B cell (primary cell): ENCODE data around the gene PCDH9. TPM values are rescaled to one million over a fixed set of nuclear protein-coding genes. Genes with fewer than 3 reads are reported as not detected.

Experiments
- ATAC-seq: fragments of 200-7000 bp; cut with Tn5 transposase; one replicate; pipeline ENCODE4 v1.10.0; 2021; ENCODE audit warnings: low read depth, mild to moderate bottlenecking, moderate number of reproducible peaks, moderate library complexity
- CTCF ChIA-PET: fragments of 350-600 bp; sonication (Branson Sonifier 250); formaldehyde crosslinking; loops from one replicate; lab custom pipeline; 2021; ENCODE audit warnings: antibody characterized with exemption, inconsistent platforms; lab: Charles Lee
- POLR2A ChIA-PET: fragments of 350-600 bp; sonication (Branson Sonifier 250); formaldehyde crosslinking; loops from one replicate; lab custom pipeline; 2021; ENCODE audit warnings: antibody characterized with exemption; lab: Charles Lee
- DNase-seq: peaks from one replicate; pipeline ENCODE4 v3.0.0; 2013
- H2AFZ ChIP-seq: 2 replicates; pipeline ENCODE4 v1.6.1; 2012; ENCODE audit warnings: mild to moderate bottlenecking, low read depth, low read length; ENCODE audit not compliant: insufficient read depth, poor library complexity, severe bottlenecking
- H3K27ac ChIP-seq, 2 donors: 1 replicate in 1 of 2; 2 replicates in 1 of 2; pipeline ENCODE4 v1.5.1; 2012 to 2013; ENCODE audit warnings: low read length in 2 of 2, mild to moderate bottlenecking in 2 of 2, moderate library complexity in 1 of 2
- H3K27me3 ChIP-seq, 4 experiments: fragments of 200-600 bp in 1 of 4; sonication (generic) in 1 of 4; replicated peaks in 1 of 4; 1 replicate in 2 of 4; 2 replicates in 2 of 4; pipeline versions ENCODE4 v1.6.1 to v1.7.0; 2013 to 2016; ENCODE audit warnings: low read length in 3 of 4, mild to moderate bottlenecking in 2 of 4, mixed read lengths in 1 of 4, moderate library complexity in 1 of 4; ENCODE audit not compliant: insufficient read depth in 4 of 4, control insufficient read depth in 3 of 4; ENCODE audit errors: control extremely low read depth in 1 of 4
- H3K36me3 ChIP-seq, 2 experiments: replicated peaks in 1 of 2; 1 replicate in 1 of 2; 2 replicates in 1 of 2; pipeline versions ENCODE4 v1.6.1 to v1.7.1; 2013; ENCODE audit warnings: low read length in 1 of 2; ENCODE audit not compliant: insufficient read depth in 2 of 2, control insufficient read depth in 1 of 2; ENCODE audit errors: control extremely low read depth in 1 of 2, extremely low read depth in 1 of 2
- H3K4me1 ChIP-seq, 2 donors: fragments of 200-600 bp in 1 of 2; sonication (generic) in 1 of 2; 1 replicate in 1 of 2; 2 replicates in 1 of 2; pipeline versions ENCODE4 v1.5.1 to v1.6.1; 2013 to 2017; ENCODE audit warnings: low read length in 2 of 2; ENCODE audit not compliant: control insufficient read depth in 2 of 2, insufficient read depth in 2 of 2
- H3K4me2 ChIP-seq: replicated peaks from 2 replicates; pipeline ENCODE3; 2012; ENCODE audit warnings: mild to moderate bottlenecking, low read depth, low read length; ENCODE audit not compliant: poor library complexity, severe bottlenecking
- H3K4me3 ChIP-seq, 5 experiments: fragments of 200-600 bp in 1 of 5; sonication (generic) in 1 of 5; 1 replicate in 3 of 5; 2 replicates in 2 of 5; pipeline versions ENCODE4 v1.5.1 to v1.7.0; 2011 to 2016; ENCODE audit warnings: low read length in 4 of 5, mild to moderate bottlenecking in 4 of 5, low read depth in 2 of 5, control low read depth in 1 of 5, moderate library complexity in 1 of 5; ENCODE audit not compliant: insufficient read depth in 1 of 5; ENCODE audit errors: control extremely low read depth in 1 of 5, extremely low read depth in 1 of 5
- H3K79me2 ChIP-seq: fragments of 200-600 bp; sonication (generic); one replicate; pipeline ENCODE4 v1.6.0; 2016; ENCODE audit warnings: low read length; ENCODE audit not compliant: control insufficient read depth, insufficient read depth
- H3K9ac ChIP-seq: fragments of 200-600 bp; sonication (generic); 2 replicates; pipeline ENCODE4 v1.6.1; 2017; ENCODE audit warnings: mild to moderate bottlenecking, low read length, moderate library complexity
- H3K9me3 ChIP-seq, 3 donors: one replicate each; pipeline versions ENCODE4 v1.6.1 to v1.7.1; 2013; ENCODE audit warnings: low read length in 2 of 3; ENCODE audit not compliant: control insufficient read depth in 2 of 3, insufficient read depth in 1 of 3; ENCODE audit errors: control extremely low read depth in 1 of 3
- H4K20me1 ChIP-seq: 2 replicates; pipeline ENCODE4 v1.6.0; 2012; ENCODE audit warnings: mild to moderate bottlenecking, low read length; ENCODE audit not compliant: insufficient read depth, control insufficient read depth, poor library complexity, severe bottlenecking
- H3K27ac Mint-ChIP-seq: one replicate; pipeline ENCODE4 v1.8.0; 2021; ENCODE audit warnings: mixed read lengths
- H3K27me3 Mint-ChIP-seq: one replicate; pipeline ENCODE4 v1.8.0; 2021; ENCODE audit warnings: mixed read lengths
- H3K4me1 Mint-ChIP-seq: one replicate; pipeline ENCODE4 v1.8.0; 2021; ENCODE audit warnings: mixed read lengths
- H3K4me3 Mint-ChIP-seq: one replicate; pipeline ENCODE4 v1.8.0; 2021; ENCODE audit warnings: mixed read lengths
- H3K9me3 Mint-ChIP-seq: one replicate; pipeline ENCODE4 v1.8.0; 2022; ENCODE audit warnings: mixed read lengths; ENCODE audit not compliant: insufficient read depth
- EZH2 ChIP-seq: IDR thresholded peaks from 2 replicates; pipeline ENCODE4 v1.6.1; 2012; ENCODE audit warnings: borderline replicate concordance, low read depth, mild to moderate bottlenecking, moderate library complexity, low read length; ENCODE audit not compliant: insufficient read depth, poor library complexity, severe bottlenecking
- WGBS: methylation state at CpG from one replicate; pipeline ENCODE4 v1.1.5; 2013; ENCODE audit warnings: missing lambda C conversion rate; ENCODE audit not compliant: insufficient coverage; 5-methylcytosine and 5-hydroxymethylcytosine counted together
- intact Hi-C: fragments of 100-400 bp; cut with micrococcal nuclease; formaldehyde crosslinking; loops from one replicate; pipeline ENCODE4 v1.10.0; 2022
- polyA plus RNA-seq: library from polyadenylated mRNA; depleted of rRNA; stranded (reverse); fragments of >200 nt; gene quantifications from 2 replicates; pipeline ENCODE4 v1.2.3, GENCODE V29; 2012
- total RNA-seq, 2 donors: library from RNA; stranded (reverse); fragments of 120-200 nt in 1 of 2; gene quantifications; 1 replicate in 1 of 2; 2 replicates in 1 of 2; pipeline versions ENCODE4 v1.2.3 to v1.2.4, GENCODE V29; 2013 to 2022
- TF ChIP-seq, protein P1 (sequence below): fragments of 200-600 bp; IDR thresholded peaks from one replicate; pipeline ENCODE4 v1.8.0; 2022; ENCODE audit warnings: antibody characterized with exemption, mild to moderate bottlenecking

The PCDH9 gene
- total and polyA plus RNA-seq, 2 donors (not counting 1 experiment from before 2014, with no cell fraction given): 13.1 to 21.8 TPM

- no peak overlapping the region for H3K27ac Mint-ChIP-seq
- POLR2A ChIA-PET: no interaction called here
- no peak overlapping the region for H2AFZ ChIP-seq
- H3K9ac ChIP-seq: no peak overlapping the region
- H3K9me3 Mint-ChIP-seq: no peaks in the 10 kb centered on the region
- no peak overlapping the region for H3K27ac ChIP-seq
- no peaks in the 10 kb centered on the region for H3K4me1 Mint-ChIP-seq
- H3K4me2 ChIP-seq: no peak overlapping the region
- no CpG with 5 or more reads among the region's 2 CpGs for WGBS
- no peaks in the 10 kb centered on the region for H3K27me3 Mint-ChIP-seq
- H3K4me3 Mint-ChIP-seq: no peak overlapping the region
- no peaks in the 10 kb centered on the region for H3K9me3 ChIP-seq
- no peaks in the 10 kb centered on the region for H3K36me3 ChIP-seq
- intact Hi-C loops: no loop called here
- no peak for TF ChIP-seq EZH2
- TF ChIP-seq, protein P1, sequence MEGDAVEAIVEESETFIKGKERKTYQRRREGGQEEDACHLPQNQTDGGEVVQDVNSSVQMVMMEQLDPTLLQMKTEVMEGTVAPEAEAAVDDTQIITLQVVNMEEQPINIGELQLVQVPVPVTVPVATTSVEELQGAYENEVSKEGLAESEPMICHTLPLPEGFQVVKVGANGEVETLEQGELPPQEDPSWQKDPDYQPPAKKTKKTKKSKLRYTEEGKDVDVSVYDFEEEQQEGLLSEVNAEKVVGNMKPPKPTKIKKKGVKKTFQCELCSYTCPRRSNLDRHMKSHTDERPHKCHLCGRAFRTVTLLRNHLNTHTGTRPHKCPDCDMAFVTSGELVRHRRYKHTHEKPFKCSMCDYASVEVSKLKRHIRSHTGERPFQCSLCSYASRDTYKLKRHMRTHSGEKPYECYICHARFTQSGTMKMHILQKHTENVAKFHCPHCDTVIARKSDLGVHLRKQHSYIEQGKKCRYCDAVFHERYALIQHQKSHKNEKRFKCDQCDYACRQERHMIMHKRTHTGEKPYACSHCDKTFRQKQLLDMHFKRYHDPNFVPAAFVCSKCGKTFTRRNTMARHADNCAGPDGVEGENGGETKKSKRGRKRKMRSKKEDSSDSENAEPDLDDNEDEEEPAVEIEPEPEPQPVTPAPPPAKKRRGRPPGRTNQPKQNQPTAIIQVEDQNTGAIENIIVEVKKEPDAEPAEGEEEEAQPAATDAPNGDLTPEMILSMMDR: no peak
- no peaks in the 10 kb centered on the region for H4K20me1 ChIP-seq
- ATAC-seq: no peak
- CTCF ChIA-PET: no interaction called here
- H3K4me1 ChIP-seq: no peaks in the 10 kb centered on the region
- DNase-seq: no peak
- no peaks in the 10 kb centered on the region for H3K27me3 ChIP-seq
- H3K4me3 ChIP-seq: no peak overlapping the region
- no peaks in the 10 kb centered on the region for H3K79me2 ChIP-seq
Measured at GRCh38 chr13:67096418-67096817, 133.7 kb downstream of the PCDH9 start.

GRCh38 chr13:67095621-67096020, 134.5 kb downstream of the PCDH9 start:
- Mint-ChIP-seq H3K27ac (no peak overlapping the region), H3K4me1 (peaks cover 3% of the 10 kb centered on the region), H3K4me3 (no peak overlapping the region), H3K9me3 (no peaks in the 10 kb centered on the region), H3K27me3 (no peaks in the 10 kb centered on the region)
- ChIA-PET POLR2A (no interaction called here), CTCF (no interaction called here)
- no peak for DNase-seq
- no CpG with 5 or more reads among the region's 1 CpG for WGBS
- Histone ChIP-seq H3K4me3 (no peak overlapping the region), H3K9ac (no peak overlapping the region), H3K79me2 (no peaks in the 10 kb centered on the region), H3K27ac (no peak overlapping the region), H3K36me3 (no peaks in the 10 kb centered on the region), H3K4me1 (no peaks in the 10 kb centered on the region), H2AFZ (no peak overlapping the region), H3K4me2 (no peak overlapping the region), H3K27me3 (no peaks in the 10 kb centered on the region), H3K9me3 (no peaks in the 10 kb centered on the region), H4K20me1 (no peaks in the 10 kb centered on the region)
- intact Hi-C loops: no loop called here
- no peak for ATAC-seq
- TF ChIP-seq, protein P1: no peak
- no peak for TF ChIP-seq EZH2
